Measurements from ENCODE around the gene KCNQ1.

KCNQ1 gene

DNA sequence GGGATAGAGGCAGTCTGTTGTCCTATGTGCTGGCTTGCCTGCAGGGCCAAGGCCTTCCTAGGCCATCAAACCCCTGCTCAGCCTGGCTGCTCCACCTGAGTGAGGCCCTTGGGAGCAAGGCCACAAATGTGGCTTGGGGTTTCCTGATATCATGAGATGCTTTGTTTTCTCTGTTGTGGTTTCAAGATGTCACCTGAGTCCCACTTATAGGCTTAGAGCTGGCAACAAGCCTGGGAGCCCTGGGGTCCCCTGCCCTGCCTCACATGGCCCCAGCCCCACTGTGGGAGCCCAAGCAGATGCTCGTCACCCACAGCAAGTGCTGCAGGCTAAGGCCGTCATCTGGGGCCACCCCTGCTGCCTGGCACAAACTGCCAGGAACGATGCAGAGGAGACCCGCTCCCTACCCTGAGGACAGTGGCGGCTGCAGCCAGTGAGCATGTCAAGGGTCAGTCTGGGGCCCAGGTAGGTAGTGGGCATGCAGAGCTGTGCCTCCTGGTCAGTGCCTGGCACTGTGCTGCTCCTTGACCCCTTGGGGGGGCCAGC, 330.3 kb downstream of the KCNQ1 start:
- Histone ChIP-seq H3K27me3 (ENCODE audit: insufficient read depth, low read length, poor library complexity, severe bottlenecking) (no peaks in the 10 kb centered on the region), H3K9me2 (replicated peaks; ENCODE audit: low read depth, low read length) (no peaks in the 10 kb centered on the region), H3K4me3 (ENCODE audit: low read length, poor library complexity, severe bottlenecking) (peak overlapping the region; percentile 58), H2AFZ (ENCODE audit: low read length) (no peak overlapping the region), H4K20me1 (ENCODE audit: insufficient read depth, low read length, poor library complexity, severe bottlenecking) (no peaks in the 10 kb centered on the region), H3K4me2 (ENCODE audit: low read depth, low read length, poor library complexity, severe bottlenecking) (peak overlapping the region; percentile 75), H3K4me1 (ENCODE audit: insufficient read depth, low read length, poor library complexity, severe bottlenecking) (peaks cover 92% of the 10 kb centered on the region), H3K36me3 (ENCODE audit: insufficient read depth, low read length) (no peaks in the 10 kb centered on the region), H3K9me3 (ENCODE audit: insufficient read depth, low read depth, low read length) (no peaks in the 10 kb centered on the region), H3K79me2 (ENCODE audit: insufficient read depth, low read length) (peaks cover 34% of the 10 kb centered on the region), H3F3A (ENCODE audit: low read depth) (no peaks in the 10 kb centered on the region), H3K9ac (ENCODE audit: low read depth, low read length, poor library complexity, severe bottlenecking) (peak overlapping the region; percentile 88)
- TF ChIP-seq, protein P1, sequence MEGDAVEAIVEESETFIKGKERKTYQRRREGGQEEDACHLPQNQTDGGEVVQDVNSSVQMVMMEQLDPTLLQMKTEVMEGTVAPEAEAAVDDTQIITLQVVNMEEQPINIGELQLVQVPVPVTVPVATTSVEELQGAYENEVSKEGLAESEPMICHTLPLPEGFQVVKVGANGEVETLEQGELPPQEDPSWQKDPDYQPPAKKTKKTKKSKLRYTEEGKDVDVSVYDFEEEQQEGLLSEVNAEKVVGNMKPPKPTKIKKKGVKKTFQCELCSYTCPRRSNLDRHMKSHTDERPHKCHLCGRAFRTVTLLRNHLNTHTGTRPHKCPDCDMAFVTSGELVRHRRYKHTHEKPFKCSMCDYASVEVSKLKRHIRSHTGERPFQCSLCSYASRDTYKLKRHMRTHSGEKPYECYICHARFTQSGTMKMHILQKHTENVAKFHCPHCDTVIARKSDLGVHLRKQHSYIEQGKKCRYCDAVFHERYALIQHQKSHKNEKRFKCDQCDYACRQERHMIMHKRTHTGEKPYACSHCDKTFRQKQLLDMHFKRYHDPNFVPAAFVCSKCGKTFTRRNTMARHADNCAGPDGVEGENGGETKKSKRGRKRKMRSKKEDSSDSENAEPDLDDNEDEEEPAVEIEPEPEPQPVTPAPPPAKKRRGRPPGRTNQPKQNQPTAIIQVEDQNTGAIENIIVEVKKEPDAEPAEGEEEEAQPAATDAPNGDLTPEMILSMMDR (conservative IDR thresholded peaks at IDR 0.05; ENCODE audit: low read length) = no peak
- no peak for TF ChIP-seq EZH2phosphoT487 (IDR thresholded peaks at IDR 0.05; ENCODE audit: borderline replicate concordance)

DNA sequence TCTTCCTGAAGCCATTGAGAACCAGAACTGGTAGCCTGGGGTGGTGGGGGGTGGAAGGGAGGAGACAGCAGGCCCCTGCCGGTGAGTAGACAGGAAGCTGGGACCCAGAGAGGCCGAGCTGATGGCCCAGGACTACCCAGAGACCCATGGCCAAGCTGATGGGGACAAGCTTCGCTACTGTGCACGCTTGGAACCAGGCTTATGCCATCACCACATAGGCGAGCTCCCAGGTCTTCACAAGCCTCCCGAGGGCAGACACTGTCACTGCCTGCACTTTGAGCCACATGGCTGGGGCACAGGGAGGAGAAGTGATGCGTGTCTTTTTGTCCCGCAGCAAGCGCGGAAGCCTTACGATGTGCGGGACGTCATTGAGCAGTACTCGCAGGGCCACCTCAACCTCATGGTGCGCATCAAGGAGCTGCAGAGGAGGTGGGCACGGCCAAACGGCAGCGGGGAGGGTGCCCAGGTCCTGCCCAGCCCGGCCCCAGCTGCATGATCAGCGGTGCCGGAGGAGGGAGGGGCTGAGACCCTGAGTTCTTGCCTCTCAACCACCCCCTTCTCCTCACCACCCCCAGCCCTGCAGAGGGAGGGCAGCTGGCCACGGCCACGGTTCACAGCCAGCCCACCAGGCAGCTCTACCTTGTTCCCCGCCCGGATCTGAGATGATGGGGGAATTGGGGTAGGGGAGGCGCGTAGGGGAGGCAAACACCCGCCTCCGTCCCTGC, 331.0 kb downstream of the KCNQ1 start:
- H3F3A ChIP-seq (ENCODE audit: low read depth) = no peaks in the 10 kb centered on the region
- H3K9me3 ChIP-seq (ENCODE audit: insufficient read depth, low read depth, low read length) = no peaks in the 10 kb centered on the region
- H3K4me1 ChIP-seq (ENCODE audit: insufficient read depth, low read length, poor library complexity, severe bottlenecking) = peaks cover 96% of the 10 kb centered on the region
- peak overlapping the region; percentile 88 for H3K9ac ChIP-seq (ENCODE audit: low read depth, low read length, poor library complexity, severe bottlenecking)
- H3K79me2 ChIP-seq (ENCODE audit: insufficient read depth, low read length) = peaks cover 40% of the 10 kb centered on the region
- H3K9me2 ChIP-seq (replicated peaks; ENCODE audit: low read depth, low read length) = no peaks in the 10 kb centered on the region
- H3K27me3 ChIP-seq (ENCODE audit: insufficient read depth, low read length, poor library complexity, severe bottlenecking) = no peaks in the 10 kb centered on the region
- H3K4me2 ChIP-seq (ENCODE audit: low read depth, low read length, poor library complexity, severe bottlenecking) = peak overlapping the region; percentile 75
- H4K20me1 ChIP-seq (ENCODE audit: insufficient read depth, low read length, poor library complexity, severe bottlenecking) = no peaks in the 10 kb centered on the region
- peak overlapping the region; percentile 58 for H3K4me3 ChIP-seq (ENCODE audit: low read length, poor library complexity, severe bottlenecking)
- H3K36me3 ChIP-seq (ENCODE audit: insufficient read depth, low read length) = no peaks in the 10 kb centered on the region
- H2AFZ ChIP-seq (ENCODE audit: low read length) = no peak overlapping the region
- TF ChIP-seq EZH2phosphoT487 (IDR thresholded peaks at IDR 0.05; ENCODE audit: borderline replicate concordance) = no peak
- TF ChIP-seq, protein P1 (conservative IDR thresholded peaks at IDR 0.05; ENCODE audit: low read length) = no peak

DNA sequence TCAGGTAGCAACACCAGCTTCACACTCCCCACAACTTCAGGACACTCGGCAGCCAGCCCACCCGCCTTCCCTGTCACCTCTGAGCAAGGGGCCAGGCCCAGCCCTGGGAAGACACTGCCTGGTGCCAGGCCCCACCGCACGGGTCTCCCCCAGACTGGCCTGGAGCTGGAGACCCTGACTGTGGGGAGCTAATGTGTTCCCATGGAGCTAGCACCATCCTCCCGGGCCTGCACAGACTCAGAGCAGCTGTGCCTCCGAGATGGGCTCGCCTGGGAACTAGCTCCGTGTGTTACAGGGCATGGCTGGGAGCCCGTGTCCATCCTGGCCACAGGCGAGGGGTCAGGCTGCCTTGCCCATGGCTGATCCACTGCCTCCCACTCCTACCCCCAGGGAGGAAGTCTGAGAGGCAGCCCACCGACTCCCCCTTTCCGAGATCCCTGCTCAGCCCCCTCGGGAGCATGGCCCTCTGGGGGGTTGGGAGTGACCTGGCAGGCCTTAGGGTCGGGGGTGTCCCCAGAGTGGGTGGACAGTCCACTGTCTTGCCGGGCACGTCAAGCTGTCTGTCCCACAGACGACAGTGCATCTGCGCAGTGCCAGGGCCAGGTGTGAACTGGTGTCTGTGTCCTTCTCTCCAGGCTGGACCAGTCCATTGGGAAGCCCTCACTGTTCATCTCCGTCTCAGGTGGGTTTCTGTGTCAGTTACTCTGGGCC, 331.7 kb downstream of the KCNQ1 start:
- peaks cover 47% of the 10 kb centered on the region for H3K79me2 ChIP-seq (ENCODE audit: insufficient read depth, low read length)
- peak overlapping the region; percentile 75 for H3K4me2 ChIP-seq (ENCODE audit: low read depth, low read length, poor library complexity, severe bottlenecking)
- H3K9me2 ChIP-seq (replicated peaks; ENCODE audit: low read depth, low read length) = no peaks in the 10 kb centered on the region
- no peaks in the 10 kb centered on the region for H4K20me1 ChIP-seq (ENCODE audit: insufficient read depth, low read length, poor library complexity, severe bottlenecking)
- peak overlapping the region; percentile 58 for H3K4me3 ChIP-seq (ENCODE audit: low read length, poor library complexity, severe bottlenecking)
- H3K27me3 ChIP-seq (ENCODE audit: insufficient read depth, low read length, poor library complexity, severe bottlenecking) = no peaks in the 10 kb centered on the region
- H2AFZ ChIP-seq (ENCODE audit: low read length) = no peak overlapping the region
- H3F3A ChIP-seq (ENCODE audit: low read depth) = no peaks in the 10 kb centered on the region
- H3K9me3 ChIP-seq (ENCODE audit: insufficient read depth, low read depth, low read length) = no peaks in the 10 kb centered on the region
- H3K4me1 ChIP-seq (ENCODE audit: insufficient read depth, low read length, poor library complexity, severe bottlenecking) = peaks cover 96% of the 10 kb centered on the region
- H3K36me3 ChIP-seq (ENCODE audit: insufficient read depth, low read length) = no peaks in the 10 kb centered on the region
- no peak for TF ChIP-seq EZH2phosphoT487 (IDR thresholded peaks at IDR 0.05; ENCODE audit: borderline replicate concordance)
- TF ChIP-seq, protein P1 (conservative IDR thresholded peaks at IDR 0.05; ENCODE audit: low read length) = no peak
- peak overlapping the region; percentile 88 for H3K9ac ChIP-seq (ENCODE audit: low read depth, low read length, poor library complexity, severe bottlenecking)

All from Loucy (cell line).